OCI-LY3 (cell line): ENCODE data around the gene CTPS1.

Experiments used
- EZH2phosphoT487 ChIP-seq: fragments of 200-600 bp; shearing (Covaris generic); IDR thresholded peaks from 2 replicates; pipeline ENCODE4 v1.6.1; 2018; ENCODE audit warnings: antibody characterized with exemption, mixed run types, low read depth
- TF ChIP-seq, protein P1 (sequence below): fragments of 200-600, 300-600 bp; sonication (generic); IDR thresholded peaks from 2 replicates; pipeline ENCODE4 v1.5.1; 2014; ENCODE audit warnings: antibody characterized with exemption, low read length, low read depth

DNA sequence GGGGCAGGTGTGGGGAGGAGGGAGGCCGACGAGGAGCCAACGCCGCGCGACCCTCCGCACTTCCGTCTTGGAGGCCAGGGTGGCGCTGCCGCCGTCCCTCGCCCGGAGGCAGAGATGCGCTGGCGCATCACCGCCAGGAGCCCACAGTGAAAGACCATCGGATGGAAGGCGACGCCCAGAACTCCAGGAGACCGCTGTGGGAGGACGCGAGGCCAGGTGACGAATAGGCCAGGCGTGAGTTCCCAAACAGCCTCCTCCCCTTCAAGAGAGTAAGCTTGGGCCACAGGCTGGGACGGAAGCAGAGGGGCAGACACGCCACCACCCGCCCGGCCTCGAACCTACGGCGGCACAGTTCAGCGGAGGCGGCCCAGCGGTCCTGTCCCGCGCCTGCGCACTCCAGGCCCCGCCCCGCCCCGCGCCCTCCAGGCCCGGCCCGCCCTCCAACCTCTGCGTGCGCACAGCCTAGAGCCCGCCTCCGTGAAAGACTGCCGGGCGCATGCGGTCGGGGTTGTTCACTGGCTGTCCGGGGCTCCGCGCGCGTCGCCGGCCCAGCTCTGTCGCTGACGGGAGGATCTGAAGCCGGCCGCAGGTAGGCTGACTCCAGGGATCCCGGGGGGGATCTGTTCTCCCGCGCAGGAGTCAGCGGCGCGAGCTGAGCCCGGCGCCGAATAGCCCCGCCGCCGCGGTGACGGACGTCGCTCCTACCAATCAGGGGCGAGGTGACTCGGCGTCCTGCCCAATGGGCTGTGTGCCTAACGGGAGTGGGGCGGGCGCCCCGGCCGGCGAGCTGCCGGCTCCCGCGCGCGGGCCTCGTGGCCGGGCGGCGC lies at the start of gene CTPS1:
- TF ChIP-seq, protein P1, sequence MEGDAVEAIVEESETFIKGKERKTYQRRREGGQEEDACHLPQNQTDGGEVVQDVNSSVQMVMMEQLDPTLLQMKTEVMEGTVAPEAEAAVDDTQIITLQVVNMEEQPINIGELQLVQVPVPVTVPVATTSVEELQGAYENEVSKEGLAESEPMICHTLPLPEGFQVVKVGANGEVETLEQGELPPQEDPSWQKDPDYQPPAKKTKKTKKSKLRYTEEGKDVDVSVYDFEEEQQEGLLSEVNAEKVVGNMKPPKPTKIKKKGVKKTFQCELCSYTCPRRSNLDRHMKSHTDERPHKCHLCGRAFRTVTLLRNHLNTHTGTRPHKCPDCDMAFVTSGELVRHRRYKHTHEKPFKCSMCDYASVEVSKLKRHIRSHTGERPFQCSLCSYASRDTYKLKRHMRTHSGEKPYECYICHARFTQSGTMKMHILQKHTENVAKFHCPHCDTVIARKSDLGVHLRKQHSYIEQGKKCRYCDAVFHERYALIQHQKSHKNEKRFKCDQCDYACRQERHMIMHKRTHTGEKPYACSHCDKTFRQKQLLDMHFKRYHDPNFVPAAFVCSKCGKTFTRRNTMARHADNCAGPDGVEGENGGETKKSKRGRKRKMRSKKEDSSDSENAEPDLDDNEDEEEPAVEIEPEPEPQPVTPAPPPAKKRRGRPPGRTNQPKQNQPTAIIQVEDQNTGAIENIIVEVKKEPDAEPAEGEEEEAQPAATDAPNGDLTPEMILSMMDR = peak; percentile 32
- no peak for TF ChIP-seq EZH2phosphoT487
